GM10248 (cell line): ENCODE data around the gene ANTKMT.

Experiments used
- CTCF ChIA-PET: fragments of 300-600 bp; sonication (Branson Sonifier 250); formaldehyde crosslinking; extraction: SDS; loops from one replicate; lab custom pipeline; 2021; ENCODE audit warnings: antibody characterized with exemption; lab: Yijun Ruan, JAX
- POLR2A ChIA-PET: fragments of 350-650 bp; sonication (Branson Sonifier 250); formaldehyde crosslinking; extraction: SDS; loops from one replicate; lab custom pipeline; 2020; ENCODE audit warnings: antibody characterized with exemption; lab: Yijun Ruan, JAX
- DNase-seq: peaks from one replicate; pipeline ENCODE4 v3.0.0; 2012; ENCODE audit errors: extremely low spot score
- CTCF ChIP-seq: IDR thresholded peaks from 2 replicates; pipeline ENCODE4 v1.5.1; 2012; ENCODE audit warnings: mild to moderate bottlenecking, low read depth; ENCODE audit errors: extremely low read depth, missing control alignments, control extremely low read depth

Gene ANTKMT

GRCh38 chr16:692356-693108 is 28.4 kb upstream of the ANTKMT start:
- no peak for TF ChIP-seq CTCF
- ChIA-PET POLR2A (interaction anchor here (0.7 kb wide), 1 partner anchor 437 kb away, joined by 3 read pairs; no protein-coding TSS in a partner anchor), CTCF (interaction anchor here (1.9 kb wide), 1 partner anchor 20 kb away, joined by 4 read pairs; no protein-coding TSS in a partner anchor)
- DNase-seq: no peak

DNA sequence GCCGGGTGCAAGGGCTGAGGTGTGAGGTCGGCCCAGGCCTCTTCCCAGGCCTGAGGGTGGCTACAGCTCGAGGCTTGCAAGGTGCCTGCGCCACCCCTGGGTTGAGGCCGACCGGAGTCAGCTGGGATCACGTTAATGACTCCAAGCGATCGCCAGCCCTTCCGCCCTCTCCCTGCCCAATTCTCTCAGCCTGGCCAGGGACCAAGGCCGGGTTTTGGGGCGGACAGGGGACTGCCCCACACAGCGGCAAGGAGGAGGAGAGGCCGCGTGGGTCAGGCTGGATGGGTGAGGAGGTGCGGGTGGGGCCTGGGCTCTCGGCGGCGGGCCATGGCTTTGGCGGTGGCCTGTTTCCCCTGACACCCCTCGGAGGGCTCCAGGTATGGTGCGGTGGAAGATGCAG is 27.6 kb upstream of the ANTKMT start:
- no peak for DNase-seq
- no peak for TF ChIP-seq CTCF
- ChIA-PET POLR2A (no interaction called here), CTCF (interaction anchor here (1.9 kb wide), 1 partner anchor 19 kb away, joined by 4 read pairs; no protein-coding TSS in a partner anchor)

DNA sequence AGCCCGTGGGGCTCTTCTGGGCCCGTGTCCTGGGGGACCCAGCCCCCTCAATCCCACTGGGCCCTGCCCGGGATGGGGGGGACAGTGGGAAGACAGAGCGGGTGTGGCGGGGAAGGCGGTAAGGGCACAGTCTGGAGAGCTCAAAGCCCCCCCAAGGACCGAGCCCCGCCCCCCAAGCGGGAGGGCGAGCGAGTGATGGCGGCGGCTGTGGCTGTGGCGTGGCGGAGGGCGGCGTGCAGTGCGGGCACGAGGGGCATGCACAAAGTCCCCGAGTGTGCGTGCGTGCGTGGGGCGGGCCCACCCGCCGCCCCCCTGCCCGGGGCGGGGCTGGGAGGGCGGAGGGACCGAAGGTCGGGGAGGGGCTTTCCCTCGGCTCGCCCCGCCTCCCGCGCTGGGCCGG is 27.2 kb upstream of the ANTKMT start:
- no peak for DNase-seq
- ChIA-PET POLR2A (no interaction called here), CTCF (interaction anchor here (1.9 kb wide), 1 partner anchor 19 kb away, joined by 4 read pairs; no protein-coding TSS in a partner anchor)
- no peak for TF ChIP-seq CTCF

DNA sequence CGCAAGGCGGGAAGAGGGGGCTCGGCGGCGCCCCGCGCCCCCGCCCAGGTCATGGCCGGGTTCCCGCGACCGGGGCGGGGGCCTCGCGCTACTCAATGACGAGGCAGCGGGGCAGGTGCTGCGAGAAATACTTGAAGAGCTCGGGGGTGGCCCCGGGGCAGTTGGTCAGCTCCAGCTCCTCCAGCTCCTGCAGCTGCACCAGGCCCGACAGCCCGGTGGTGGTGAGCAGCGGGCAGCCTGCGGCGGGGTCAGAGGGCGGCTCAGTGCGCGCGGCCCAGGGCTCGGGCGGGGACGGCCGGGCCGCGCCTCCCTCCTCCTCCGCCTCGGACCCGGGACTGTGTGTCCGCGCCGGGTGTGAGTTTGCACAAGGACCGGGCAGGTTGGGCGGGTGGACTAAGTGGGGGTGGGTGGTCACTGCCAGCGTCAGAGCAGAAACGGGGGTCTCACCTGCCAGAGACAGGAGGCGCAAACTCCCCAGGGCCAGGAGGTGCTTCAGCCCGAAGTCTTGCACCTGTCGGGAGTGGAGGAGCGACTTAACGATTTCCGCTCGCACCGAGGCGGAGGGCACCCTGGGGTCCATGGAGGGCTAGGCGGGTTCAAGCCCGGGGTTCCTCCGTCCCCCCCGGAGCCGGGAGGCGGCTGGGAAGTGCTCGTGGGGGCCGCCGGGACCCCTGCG is 26.6 kb upstream of the ANTKMT start:
- no peak for DNase-seq
- CTCF ChIA-PET: interaction anchor here (1.6 to 1.9 kb wide), 2 partner anchors 18 to 20 kb away, joined by 4 read pairs; partner anchors contain the start of gene METRN
- POLR2A ChIA-PET: no interaction called here
- no peak for TF ChIP-seq CTCF

DNA sequence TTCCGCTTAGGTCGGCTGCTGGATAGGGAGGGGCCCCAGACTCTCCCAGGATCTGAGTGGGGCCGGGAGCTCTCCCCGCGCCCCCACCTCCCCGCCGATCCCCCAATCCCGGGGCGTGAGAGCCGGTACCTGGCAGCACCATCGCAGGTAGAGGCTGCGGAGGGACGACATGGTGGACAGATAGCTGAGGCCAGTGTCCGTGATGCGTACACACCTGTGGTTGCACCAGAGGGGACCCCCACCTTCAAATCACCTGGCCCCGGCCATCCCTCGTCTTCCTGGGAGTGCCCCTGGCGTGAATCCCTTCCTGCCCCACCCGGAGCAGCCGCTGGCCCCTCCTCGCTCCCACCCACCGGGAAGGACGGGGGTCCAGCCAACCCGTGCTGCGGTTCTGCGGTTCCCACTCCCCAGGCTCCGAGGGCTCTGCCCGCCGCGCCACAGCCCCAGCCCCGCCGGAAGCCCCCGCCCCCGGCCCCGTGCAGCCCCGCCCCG is 26.0 kb upstream of the ANTKMT start:
- no peak for TF ChIP-seq CTCF
- ChIA-PET CTCF (interaction anchor here (1.2 to 1.6 kb wide), 4 partner anchors 17 to 90 kb away, joined by 3 to 8 read pairs (median 4); partner anchors contain the start of gene METRN), POLR2A (no interaction called here)
- DNase-seq: no peak
